ENCODE data around the gene CBLIF.
"Not testable (repeated sequence)": the region's sequence is repeated elsewhere in the genome, so short reads cannot be mapped to it uniquely, and the experiment has no call there.

Gene CBLIF

DNA sequence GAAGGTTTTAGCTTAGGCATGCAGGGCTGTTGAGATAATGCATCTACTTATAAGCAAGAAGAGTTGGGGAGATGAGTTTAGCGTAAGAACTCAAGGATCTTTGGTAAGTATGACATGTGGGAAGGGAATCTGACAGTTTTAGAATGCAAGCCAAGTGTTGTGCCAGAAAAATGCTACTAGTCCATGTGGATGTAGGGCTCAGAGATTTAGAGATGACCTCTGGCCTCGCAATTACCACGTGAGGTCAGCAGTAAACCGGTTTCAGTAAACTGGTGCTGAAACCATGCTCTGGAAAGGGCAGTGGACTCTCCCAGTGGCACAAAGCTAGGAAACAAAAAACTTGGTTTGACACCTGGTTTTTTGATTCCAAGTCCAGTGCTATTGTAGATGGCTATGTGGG lies 53.7 kb downstream of the CBLIF start:
- no peak for FAIRE-seq

DNA sequence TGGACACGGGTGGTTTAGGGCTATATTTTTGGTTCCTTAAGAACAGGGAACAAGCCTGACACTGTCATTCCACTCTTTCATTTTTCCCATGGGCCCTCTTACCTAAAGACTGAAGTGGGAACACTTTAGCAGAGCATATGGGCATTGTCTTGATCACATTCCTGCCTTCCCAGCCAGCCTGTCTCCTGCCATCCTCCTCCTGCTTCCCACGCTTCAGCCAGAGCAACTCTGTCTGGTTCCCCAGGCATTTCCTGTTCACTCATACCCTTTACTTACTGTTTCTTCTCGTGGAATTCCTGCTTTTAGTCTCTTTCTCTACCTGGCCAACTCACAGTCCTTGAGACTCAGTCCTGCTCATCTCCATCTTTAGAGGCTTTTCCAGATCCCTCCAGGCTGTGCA lies 57.5 kb downstream of the CBLIF start:
- no peak for FAIRE-seq

DNA sequence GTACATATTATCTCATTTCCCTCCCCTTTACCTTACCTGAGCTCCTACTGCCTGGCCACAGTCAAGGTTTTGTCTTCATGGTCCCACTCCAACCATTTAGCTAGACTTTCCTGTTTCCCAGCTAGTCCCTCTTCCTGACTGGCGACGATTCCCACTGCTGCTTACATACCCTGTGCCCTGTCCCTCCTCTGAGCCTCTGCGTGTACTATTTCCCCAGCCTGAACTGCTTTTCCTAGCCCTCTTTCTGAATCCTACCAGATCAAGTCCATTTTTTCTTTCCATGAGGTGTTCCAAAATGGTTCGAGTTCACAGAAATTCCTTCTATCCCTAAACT lies 58.1 kb downstream of the CBLIF start:
- FAIRE-seq: no peak

DNA sequence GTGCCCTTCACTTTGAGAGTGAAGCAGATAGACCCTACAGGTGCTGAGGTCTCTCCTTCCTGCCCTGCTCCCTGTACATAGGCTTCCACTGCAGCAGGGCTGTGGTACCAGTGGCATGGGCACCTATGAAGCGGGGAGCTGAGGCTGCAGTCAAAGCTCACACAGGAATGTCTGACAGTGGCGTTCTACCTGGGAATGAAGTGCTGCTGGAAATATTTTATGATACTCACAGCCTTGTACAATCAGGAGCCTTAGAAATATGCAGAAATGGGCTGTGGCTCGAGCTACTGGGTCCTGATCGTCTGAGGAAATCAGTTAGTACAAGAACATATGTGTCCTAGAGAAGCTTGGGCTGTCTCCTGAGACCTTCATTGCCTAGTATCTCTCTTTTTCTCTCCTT lies 59.5 kb downstream of the CBLIF start:
- FAIRE-seq: no peak

DNA sequence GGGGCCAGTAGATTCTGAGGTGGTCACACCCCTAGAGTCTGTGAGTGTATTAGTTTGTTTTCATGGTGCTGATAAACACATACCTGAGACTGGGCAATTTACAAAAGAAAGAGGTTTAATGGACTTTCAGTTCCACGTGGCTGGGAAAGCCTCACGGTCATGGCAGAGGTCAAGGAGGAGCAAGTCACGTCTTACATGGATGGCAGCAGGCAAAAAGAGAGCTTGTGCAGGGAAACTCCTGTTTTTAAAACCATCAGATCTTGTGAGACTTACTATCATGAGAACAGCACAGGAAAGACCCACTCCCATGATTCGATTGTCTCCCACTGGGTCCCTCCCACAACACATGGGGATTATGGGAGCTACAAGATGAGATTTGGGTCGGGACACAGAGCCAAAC lies 60.9 kb downstream of the CBLIF start:
- FAIRE-seq: not testable (repeated sequence)

DNA sequence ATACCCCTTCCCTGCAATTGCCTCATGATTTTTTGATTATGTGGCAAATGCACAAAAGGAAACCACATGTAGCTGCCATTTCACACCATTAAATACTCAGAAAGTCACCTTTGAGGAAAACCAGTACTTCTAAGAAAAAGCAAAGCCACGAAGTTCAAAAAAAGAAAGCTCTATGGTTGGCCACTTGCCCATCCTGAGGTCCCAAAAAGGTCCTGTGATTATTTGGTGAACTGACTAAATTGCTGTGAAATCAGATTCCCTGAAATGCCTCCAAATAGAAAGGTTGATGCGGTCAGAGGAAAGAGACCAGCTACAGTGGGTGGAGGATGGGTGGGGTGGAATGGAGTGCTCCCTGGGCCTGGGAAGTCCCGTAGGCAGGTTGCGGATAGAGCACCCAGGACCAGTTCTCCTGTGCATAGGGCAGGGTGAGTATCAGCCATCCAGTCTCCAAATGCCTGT lies 61.6 kb downstream of the CBLIF start:
- FAIRE-seq: no peak

DNA sequence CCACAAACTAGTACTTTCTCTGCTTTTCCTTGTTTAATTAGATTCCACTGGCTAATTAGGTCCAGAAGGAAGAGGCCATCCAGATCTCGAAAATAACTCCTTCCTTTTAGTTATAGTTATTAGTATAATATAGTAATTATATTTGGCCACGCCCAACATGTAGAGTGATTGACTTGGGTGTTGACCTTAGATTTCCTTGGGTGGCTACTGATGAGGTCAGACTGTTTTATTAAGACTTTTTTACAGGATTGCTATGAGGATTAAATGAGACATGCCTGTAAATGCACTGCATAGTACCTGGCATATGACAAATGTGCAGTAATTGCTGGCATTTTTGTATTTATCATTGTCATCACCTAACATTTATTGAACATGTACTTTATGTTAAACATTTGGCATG lies 63.2 kb downstream of the CBLIF start:
- no peak for FAIRE-seq

DNA sequence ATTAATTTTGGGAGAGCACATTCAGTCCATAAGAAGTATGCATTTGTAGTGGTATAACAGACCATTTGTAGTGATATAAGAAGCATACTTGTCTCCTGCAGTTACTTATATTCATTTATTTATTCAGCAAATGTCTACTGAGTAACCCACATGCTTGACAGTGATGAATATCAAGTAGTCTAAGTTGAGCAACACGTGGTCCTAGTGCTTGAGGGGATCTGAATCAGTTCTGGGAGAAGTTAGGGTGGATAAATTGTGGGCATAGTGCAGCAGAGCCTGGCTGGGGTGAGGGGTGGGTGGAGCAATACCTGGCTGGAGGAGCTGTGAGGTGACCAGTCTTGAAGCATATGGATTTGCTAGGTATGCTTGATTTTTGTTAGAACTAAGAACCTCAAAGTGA lies 65.8 kb downstream of the CBLIF start:
- no peak for FAIRE-seq
